ENCODE results near the gene TRIM44.

TRIM44 gene

DNA sequence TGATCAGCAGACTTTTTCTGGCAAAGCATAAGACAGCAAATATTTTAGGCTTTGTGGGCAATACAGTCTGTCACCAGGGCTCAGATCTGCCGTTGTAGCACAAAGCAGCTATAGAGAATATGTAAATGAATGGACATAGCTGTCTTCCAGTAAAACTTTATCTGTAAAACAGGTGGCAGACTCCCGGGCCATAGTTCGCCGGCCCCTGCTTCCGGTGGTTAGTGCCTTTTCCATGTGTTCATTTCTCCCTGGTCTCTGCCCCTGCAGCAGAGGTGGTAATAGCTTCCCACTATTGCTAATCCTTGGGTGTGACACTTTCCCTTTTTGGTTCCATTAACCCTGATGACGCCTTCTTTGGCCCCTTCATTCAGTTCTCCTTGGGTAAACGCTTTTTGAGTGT, 187.6 kb downstream of the TRIM44 start:
- ChIA-PET CTCF (interaction anchor here (1.1 kb wide), 1 partner anchor 10 kb away, joined by 3 read pairs; no protein-coding TSS in a partner anchor), POLR2A (no interaction called here)
- TF ChIP-seq, protein P1, sequence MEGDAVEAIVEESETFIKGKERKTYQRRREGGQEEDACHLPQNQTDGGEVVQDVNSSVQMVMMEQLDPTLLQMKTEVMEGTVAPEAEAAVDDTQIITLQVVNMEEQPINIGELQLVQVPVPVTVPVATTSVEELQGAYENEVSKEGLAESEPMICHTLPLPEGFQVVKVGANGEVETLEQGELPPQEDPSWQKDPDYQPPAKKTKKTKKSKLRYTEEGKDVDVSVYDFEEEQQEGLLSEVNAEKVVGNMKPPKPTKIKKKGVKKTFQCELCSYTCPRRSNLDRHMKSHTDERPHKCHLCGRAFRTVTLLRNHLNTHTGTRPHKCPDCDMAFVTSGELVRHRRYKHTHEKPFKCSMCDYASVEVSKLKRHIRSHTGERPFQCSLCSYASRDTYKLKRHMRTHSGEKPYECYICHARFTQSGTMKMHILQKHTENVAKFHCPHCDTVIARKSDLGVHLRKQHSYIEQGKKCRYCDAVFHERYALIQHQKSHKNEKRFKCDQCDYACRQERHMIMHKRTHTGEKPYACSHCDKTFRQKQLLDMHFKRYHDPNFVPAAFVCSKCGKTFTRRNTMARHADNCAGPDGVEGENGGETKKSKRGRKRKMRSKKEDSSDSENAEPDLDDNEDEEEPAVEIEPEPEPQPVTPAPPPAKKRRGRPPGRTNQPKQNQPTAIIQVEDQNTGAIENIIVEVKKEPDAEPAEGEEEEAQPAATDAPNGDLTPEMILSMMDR (IDR thresholded peaks at IDR 0.05; ENCODE audit: control extremely low read depth, extremely low read depth, low read depth, missing control alignments) = no peak
- DNase-seq (ENCODE audit: extremely low spot score) = no peak

DNA sequence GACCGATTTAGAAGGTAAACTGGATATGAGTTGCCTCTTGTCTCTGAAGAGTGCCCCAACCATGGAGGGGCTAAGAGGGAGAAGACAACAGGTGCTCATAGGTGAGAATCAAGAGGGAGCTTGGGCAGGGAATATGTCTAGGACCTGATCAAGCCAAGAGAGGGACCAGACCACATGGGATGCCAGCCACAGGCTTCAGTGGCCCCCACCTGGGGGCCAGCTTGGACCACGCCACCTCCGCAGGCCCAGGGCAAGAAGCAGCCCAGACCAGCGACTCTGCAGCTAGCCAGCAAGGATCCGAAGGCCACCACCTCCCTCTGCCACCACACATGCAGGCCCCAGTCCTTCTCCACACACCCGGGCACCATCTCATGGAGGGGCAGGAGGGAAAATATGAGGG, 188.8 kb downstream of the TRIM44 start:
- TF ChIP-seq, protein P1 (IDR thresholded peaks at IDR 0.05; ENCODE audit: control extremely low read depth, extremely low read depth, low read depth, missing control alignments) = no peak
- ChIA-PET POLR2A (no interaction called here), CTCF (interaction anchor here (1.0 to 1.4 kb wide), 3 partner anchors 12 to 29 kb away, joined by 3 to 4 read pairs (median 3); no protein-coding TSS in a partner anchor)
- no peak for DNase-seq (ENCODE audit: extremely low spot score)

DNA sequence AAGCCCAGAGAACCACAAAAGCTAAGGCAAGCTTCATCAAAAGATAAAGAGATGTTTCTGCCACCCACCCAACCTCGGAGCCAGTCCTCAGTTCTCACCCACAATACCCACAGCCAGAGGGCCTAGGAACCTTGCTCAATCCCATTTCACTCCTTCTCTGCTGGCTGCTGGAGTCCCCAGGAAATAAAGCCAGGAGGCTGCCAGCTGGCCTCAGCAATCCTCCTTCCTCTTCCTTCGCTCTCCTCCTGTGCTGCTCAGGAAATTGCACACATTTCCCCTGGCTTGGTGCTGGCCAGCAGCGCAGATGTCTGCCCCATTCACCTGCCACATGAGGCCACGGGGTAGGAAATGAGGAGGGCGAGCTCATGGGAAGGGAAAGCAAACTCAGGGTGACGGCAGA, 189.5 kb downstream of the TRIM44 start:
- no peak for DNase-seq (ENCODE audit: extremely low spot score)
- CTCF ChIA-PET = interaction anchor here (1.4 kb wide), 1 partner anchor 14 kb away, joined by 4 read pairs; no protein-coding TSS in a partner anchor
- POLR2A ChIA-PET = no interaction called here
- TF ChIP-seq, protein P1 (IDR thresholded peaks at IDR 0.05; ENCODE audit: control extremely low read depth, extremely low read depth, low read depth, missing control alignments) = no peak

DNA sequence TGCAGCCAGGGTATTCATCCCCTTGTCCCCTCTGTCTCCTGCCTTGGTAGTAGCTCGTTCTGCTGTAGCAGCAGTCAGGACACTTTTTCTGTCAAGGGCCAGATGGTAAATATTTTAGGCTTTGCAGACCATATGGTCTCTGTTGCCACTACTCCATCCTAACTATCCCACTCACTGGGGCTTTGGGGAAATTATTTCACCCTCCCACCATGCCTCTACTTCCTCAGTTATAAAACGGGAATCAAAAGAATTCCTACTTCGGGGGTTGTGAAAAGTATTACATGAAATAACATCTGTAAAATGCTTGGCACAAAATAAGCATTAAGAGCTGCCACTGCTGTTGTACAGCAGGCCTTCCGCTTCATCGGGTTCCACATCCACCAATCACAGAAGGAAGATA, 191.4 kb downstream of the TRIM44 start:
- ChIA-PET CTCF (interaction anchor here (1.8 kb wide), 1 partner anchor 32 kb away, joined by 7 read pairs; no protein-coding TSS in a partner anchor), POLR2A (no interaction called here)
- TF ChIP-seq, protein P1 (IDR thresholded peaks at IDR 0.05; ENCODE audit: control extremely low read depth, extremely low read depth, low read depth, missing control alignments) = no peak
- no peak for DNase-seq (ENCODE audit: extremely low spot score)

DNA sequence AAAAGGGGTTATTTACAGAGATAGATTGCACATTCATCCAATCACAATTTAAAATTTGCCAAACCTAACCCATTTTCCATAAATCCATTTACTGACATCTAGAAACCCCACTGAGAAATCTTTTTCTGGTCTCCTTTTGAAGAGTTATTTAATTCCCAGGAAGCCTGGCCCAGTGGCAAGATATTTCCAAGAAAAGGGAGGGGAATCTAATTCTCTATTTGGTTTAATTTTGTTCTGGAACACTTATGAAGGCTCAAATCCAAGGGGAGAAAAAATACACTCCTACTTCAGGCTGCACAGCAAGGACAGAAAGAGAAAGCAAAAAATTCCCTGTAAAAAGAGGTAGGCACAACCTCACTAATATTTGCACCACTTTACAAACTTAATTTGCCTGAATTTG, 193.1 kb downstream of the TRIM44 start:
- DNase-seq (ENCODE audit: extremely low spot score) = no peak
- CTCF ChIA-PET = interaction anchor here (1.8 kb wide), 1 partner anchor 34 kb away, joined by 7 read pairs; no protein-coding TSS in a partner anchor
- TF ChIP-seq, protein P1 (IDR thresholded peaks at IDR 0.05; ENCODE audit: control extremely low read depth, extremely low read depth, low read depth, missing control alignments) = no peak
- POLR2A ChIA-PET = no interaction called here

DNA sequence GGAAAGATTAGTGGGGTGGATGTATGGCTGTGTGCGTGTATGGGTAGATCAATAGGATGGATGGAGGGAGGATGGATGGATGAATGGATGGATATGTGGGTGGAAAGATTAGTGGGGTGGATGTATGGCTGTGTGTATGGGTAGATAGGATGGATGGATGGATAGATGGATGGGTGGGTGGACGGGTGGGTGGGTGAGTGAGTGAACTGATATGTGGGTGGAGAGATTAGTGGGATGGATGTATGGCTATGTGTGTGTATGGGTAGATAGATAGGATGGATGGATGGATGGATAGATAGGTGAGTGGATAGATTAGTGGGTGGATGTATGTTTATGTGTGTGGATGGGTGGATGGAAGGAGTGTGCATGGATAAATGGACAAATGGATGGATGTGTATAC, 193.7 kb downstream of the TRIM44 start:
- TF ChIP-seq, protein P1 (IDR thresholded peaks at IDR 0.05; ENCODE audit: control extremely low read depth, extremely low read depth, low read depth, missing control alignments) = no peak
- ChIA-PET POLR2A (no interaction called here), CTCF (no interaction called here)
- DNase-seq (ENCODE audit: extremely low spot score) = no peak

DNA sequence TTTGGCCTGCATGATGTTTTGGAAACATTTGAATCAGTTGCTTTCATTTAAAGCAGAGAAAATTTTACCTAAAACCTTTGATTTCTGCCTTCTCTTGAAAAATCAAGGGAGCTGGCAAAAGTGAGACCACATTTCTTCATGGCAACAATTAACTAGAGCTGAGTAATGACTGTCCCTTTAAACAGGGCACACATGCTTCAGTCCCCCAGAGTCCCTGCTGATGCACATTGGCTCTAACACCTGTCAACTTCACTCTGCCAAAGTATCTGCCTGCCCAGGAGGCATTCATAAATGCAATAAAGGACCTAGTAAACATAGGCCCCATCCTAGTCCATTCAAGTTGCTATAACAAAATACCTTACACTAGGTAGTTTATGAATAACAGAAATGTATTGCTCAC, 194.2 kb downstream of the TRIM44 start:
- CTCF ChIA-PET = no interaction called here
- POLR2A ChIA-PET = no interaction called here
- TF ChIP-seq, protein P1 (IDR thresholded peaks at IDR 0.05; ENCODE audit: control extremely low read depth, extremely low read depth, low read depth, missing control alignments) = no peak
- DNase-seq (ENCODE audit: extremely low spot score) = no peak

All from GM10248 (cell line).